Anterior cingulate cortex (tissue), 58 donors: ENCODE data around the gene ENGASE.

Experiments
- DNase-seq, 58 donors: peaks; one replicate each; lab custom pipeline; 2025; lab: John Stamatoyannopoulos, UW

Gene ENGASE

GRCh38 chr17:79089720-79090442 is 15.3 kb downstream of the ENGASE start:
- DNase-seq = no peak

GRCh38 chr17:79090443-79091225 is 16.0 kb downstream of the ENGASE start:
- DNase-seq = no peak

- no peak for DNase-seq
Observed at GRCh38 chr17:79091226-79091670, 16.6 kb downstream of the ENGASE start.

- DNase-seq = no peak
Observed at GRCh38 chr17:79092567-79092966, 17.9 kb downstream of the ENGASE start.

GRCh38 chr17:79093270-79093669 is 18.6 kb downstream of the ENGASE start:
- no peak for DNase-seq

GRCh38 chr17:79094261-79094660 is 19.6 kb downstream of the ENGASE start:
- no peak for DNase-seq

- DNase-seq = no peak
Observed at GRCh38 chr17:79095345-79096055, 20.9 kb downstream of the ENGASE start.

- DNase-seq = no peak
Observed at GRCh38 chr17:79096477-79096876, 21.9 kb downstream of the ENGASE start.

- DNase-seq = no peak
Observed at GRCh38 chr17:79097226-79098055, 22.8 kb downstream of the ENGASE start.

GRCh38 chr17:79098282-79098867 is 23.8 kb downstream of the ENGASE start:
- no peak for DNase-seq

GRCh38 chr17:79100405-79100804 is 25.8 kb downstream of the ENGASE start:
- DNase-seq = no peak

- no peak for DNase-seq
Observed at GRCh38 chr17:79101111-79101673, 26.6 kb downstream of the ENGASE start.

GRCh38 chr17:79102214-79102613 is 27.6 kb downstream of the ENGASE start:
- DNase-seq = no peak

GRCh38 chr17:79104898-79105600 is 30.4 kb downstream of the ENGASE start:
- no peak for DNase-seq

- no peak for DNase-seq
Observed at GRCh38 chr17:79105937-79106336, 31.3 kb downstream of the ENGASE start.

GRCh38 chr17:79106958-79107357 is 32.3 kb downstream of the ENGASE start:
- no peak for DNase-seq

GRCh38 chr17:79107499-79108231 is 33.0 kb downstream of the ENGASE start:
- no peak for DNase-seq

- no peak for DNase-seq
Observed at GRCh38 chr17:79108232-79108850, 33.7 kb downstream of the ENGASE start.
